Left ventricle myocardium inferior (tissue), 1 donor: Measurements from ENCODE around the gene HINFP. TPM values are rescaled to one million over a fixed set of nuclear protein-coding genes. Genes with fewer than 3 reads are reported as not detected.
"Not testable (repeated sequence)": the region's sequence is repeated elsewhere in the genome, so short reads cannot be mapped to it uniquely, and the experiment has no call there.

Experiments used
- DNase-seq: peaks from one replicate; pipeline ENCODE4 v3.0.0-alpha.2; 2020
- H3K27ac ChIP-seq: fragments of 200-600 bp; replicated peaks from 2 replicates; pipeline ENCODE4 v1.8.0; 2021
- H3K27me3 ChIP-seq: fragments of 200-600 bp; 2 replicates; pipeline ENCODE4 v1.8.0; 2021; ENCODE audit warnings: low read depth
- H3K36me3 ChIP-seq: fragments of 200-600 bp; 2 replicates; pipeline ENCODE4 v1.8.0; 2021
- H3K4me1 ChIP-seq: fragments of 200-600 bp; 2 replicates; pipeline ENCODE4 v1.8.0; 2021
- H3K4me3 ChIP-seq: fragments of 200-600 bp; 2 replicates; pipeline ENCODE4 v1.8.0; 2021; ENCODE audit warnings: mild to moderate bottlenecking, moderate library complexity
- H3K9me3 ChIP-seq: fragments of 200-600 bp; replicated peaks from 2 replicates; pipeline ENCODE4 v1.8.0; 2021
- intact Hi-C: fragments of 100-400 bp; cut with micrococcal nuclease; formaldehyde crosslinking; loops from one replicate; pipeline ENCODE4 v1.11.0; 2022
- total RNA-seq: library from RNA; stranded (reverse); fragmentation: NEBNext Ultra II Directional; extraction: Animal tissue kit (Norgen Biotek cat#: 25700); gene quantifications from one replicate; pipeline ENCODE4 v1.2.1, GENCODE V29; 2021
- TF ChIP-seq, protein P1 (sequence below): fragments of 200-600 bp; IDR thresholded peaks from 2 replicates; pipeline ENCODE4 v1.8.0; 2021; ENCODE audit warnings: antibody characterized with exemption, mild to moderate bottlenecking, borderline replicate concordance
- donor health status: DM: no; HTN: yes; CAD: no; lungs with severe emphysema.

Gene HINFP
- total RNA-seq, 1 donor from 2014 or later, result 13.9 TPM

- no peak overlapping the region for H3K27ac ChIP-seq
- DNase-seq, result no peak
- no peaks in the 10 kb centered on the region for H3K9me3 ChIP-seq
- no peaks in the 10 kb centered on the region for H3K27me3 ChIP-seq
- no peak overlapping the region for H3K4me3 ChIP-seq
- peaks cover 57% of the 10 kb centered on the region for H3K36me3 ChIP-seq
- TF ChIP-seq, protein P1, sequence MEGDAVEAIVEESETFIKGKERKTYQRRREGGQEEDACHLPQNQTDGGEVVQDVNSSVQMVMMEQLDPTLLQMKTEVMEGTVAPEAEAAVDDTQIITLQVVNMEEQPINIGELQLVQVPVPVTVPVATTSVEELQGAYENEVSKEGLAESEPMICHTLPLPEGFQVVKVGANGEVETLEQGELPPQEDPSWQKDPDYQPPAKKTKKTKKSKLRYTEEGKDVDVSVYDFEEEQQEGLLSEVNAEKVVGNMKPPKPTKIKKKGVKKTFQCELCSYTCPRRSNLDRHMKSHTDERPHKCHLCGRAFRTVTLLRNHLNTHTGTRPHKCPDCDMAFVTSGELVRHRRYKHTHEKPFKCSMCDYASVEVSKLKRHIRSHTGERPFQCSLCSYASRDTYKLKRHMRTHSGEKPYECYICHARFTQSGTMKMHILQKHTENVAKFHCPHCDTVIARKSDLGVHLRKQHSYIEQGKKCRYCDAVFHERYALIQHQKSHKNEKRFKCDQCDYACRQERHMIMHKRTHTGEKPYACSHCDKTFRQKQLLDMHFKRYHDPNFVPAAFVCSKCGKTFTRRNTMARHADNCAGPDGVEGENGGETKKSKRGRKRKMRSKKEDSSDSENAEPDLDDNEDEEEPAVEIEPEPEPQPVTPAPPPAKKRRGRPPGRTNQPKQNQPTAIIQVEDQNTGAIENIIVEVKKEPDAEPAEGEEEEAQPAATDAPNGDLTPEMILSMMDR, result no peak
- peaks cover 11% of the 10 kb centered on the region for H3K4me1 ChIP-seq
- intact Hi-C loops, result no loop called here
These were observed 58.6 kb downstream of the HINFP start for GRCh38 chr11:119179983-119180382.

DNA sequence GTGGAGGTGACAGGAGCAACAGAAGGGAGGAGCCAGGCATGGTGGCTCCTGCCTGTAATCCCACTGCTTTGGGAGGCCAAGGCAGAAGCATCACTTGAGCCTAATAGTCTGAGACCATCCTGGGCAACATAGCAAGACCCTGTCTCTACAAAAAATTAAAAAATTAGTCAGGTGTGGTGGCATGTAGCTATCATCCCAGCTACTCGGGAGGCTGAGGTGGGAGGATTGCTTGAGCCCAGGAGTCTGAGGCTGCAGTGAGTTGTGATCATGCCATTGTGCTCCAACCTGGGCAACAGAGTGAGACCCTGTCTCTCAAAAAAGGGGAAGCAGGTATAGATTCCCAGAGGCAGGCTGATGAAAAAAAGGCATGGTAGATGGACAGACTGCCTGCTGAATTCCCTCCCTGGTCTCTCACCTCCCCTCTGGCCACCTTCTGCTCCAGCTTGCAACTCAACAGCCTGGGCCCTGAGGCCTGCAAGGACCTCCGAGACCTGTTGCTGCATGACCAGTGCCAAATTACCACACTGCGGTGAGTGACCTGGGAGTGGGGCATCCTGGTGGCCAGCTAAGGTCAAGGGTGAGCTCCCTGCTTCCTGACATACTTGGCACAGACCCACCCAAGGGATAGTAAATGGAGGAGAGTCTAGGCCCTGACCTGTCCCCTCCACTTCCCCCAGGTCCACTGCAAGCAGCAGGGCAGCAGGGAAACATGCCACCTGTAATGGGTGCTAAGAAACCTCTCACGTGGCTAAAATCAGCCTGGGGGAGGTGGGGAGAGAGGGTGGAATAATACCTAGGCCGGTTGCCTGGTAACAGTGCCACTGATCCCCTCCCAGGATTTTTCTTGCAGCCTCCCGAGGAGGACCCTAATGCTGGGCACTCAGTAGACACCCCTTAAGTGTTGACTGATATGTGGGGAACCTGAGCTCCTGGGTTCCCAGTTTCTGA, 59.6 kb downstream of the HINFP start:
- no peak overlapping the region for H3K4me3 ChIP-seq
- H3K9me3 ChIP-seq, result no peaks in the 10 kb centered on the region
- TF ChIP-seq, protein P1, result no peak
- H3K4me1 ChIP-seq, result peaks cover 11% of the 10 kb centered on the region
- H3K36me3 ChIP-seq, result peaks cover 49% of the 10 kb centered on the region
- H3K27ac ChIP-seq, result no peak overlapping the region
- H3K27me3 ChIP-seq, result no peaks in the 10 kb centered on the region
- no peak for DNase-seq
- intact Hi-C loops, result no loop called here

DNA sequence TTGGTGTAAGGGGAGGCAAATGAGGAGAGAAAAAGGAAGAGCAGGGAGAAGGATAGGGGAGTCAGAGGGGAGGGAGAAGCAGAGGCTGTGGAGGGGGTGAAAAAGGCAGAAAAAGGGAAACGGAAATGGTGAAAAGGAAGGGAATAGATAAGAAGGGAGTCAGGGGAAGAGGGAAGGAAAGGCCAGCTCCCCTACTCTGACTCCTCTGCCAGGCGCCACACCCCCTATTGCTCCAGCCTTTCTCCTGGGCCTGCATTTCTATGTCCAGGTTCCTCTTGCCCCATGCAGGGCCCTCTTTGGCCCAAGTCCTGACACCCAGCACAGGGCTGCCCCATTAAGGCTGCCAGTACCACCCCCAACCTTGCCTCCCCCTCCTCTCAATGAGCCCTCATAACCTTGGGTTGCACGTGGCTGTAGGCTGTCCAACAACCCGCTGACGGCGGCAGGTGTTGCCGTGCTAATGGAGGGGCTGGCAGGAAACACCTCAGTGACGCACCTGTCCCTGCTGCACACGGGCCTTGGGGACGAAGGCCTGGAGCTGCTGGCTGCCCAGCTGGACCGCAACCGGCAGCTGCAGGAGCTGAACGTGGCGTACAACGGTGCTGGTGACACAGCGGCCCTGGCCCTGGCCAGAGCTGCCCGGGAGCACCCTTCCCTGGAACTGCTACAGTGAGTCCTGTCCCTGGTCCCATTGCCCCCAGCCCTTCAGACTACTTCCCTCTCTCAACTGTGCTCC, 60.5 kb downstream of the HINFP start:
- Histone ChIP-seq H3K4me1 (peaks cover 11% of the 10 kb centered on the region), H3K9me3 (no peaks in the 10 kb centered on the region), H3K27ac (no peak overlapping the region), H3K27me3 (peaks cover 6% of the 10 kb centered on the region), H3K4me3 (no peak overlapping the region), H3K36me3 (peaks cover 41% of the 10 kb centered on the region)
- intact Hi-C loops, result no loop called here
- DNase-seq, result no peak
- TF ChIP-seq, protein P1, result no peak

DNA sequence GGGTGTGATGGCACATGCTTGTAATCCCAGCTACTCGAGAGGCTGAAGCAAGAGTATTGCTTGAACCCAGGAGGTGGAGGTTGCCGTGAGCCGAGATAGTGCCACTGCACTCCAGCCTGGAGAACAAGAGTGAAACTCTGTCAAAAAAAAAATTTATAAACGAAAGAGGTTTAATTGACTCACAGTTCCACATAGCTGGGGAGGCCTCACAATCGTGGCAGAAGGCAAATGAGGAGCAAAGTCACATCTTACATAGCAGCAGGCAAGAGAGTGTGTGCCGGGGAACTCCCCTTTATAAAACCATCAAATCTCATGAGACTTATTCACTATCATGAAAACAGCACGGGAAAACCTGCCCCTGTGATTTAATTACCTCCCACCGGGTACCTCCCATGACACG, 63.0 kb downstream of the HINFP start:
- H3K9me3 ChIP-seq, intact Hi-C loops, H3K4me1 ChIP-seq, H3K27ac ChIP-seq, DNase-seq, H3K4me3 ChIP-seq: not testable (repeated sequence)
- H3K27me3 ChIP-seq, result peaks cover 21% of the 10 kb centered on the region
- H3K36me3 ChIP-seq, result peaks cover 30% of the 10 kb centered on the region

Other genes starting within 250 kb of the HINFP start
- not detected for gene CXCR5, start 237.7 kb upstream of the HINFP start, total RNA-seq
- 43.8 TPM for gene BCL9L, start 195.7 kb upstream of the HINFP start, total RNA-seq
- gene UPK2, start 165.3 kb upstream of the HINFP start, total RNA-seq, result not detected
- gene FOXR1, start 149.8 kb upstream of the HINFP start, total RNA-seq, result not detected
- 9.7 TPM for gene CENATAC, start 123.4 kb upstream of the HINFP start, total RNA-seq
- 767 TPM for gene RPS25, start 103.2 kb upstream of the HINFP start, total RNA-seq
- 32.7 TPM for gene TRAPPC4, start 102.8 kb upstream of the HINFP start, total RNA-seq
- gene SLC37A4, start 90.7 kb upstream of the HINFP start, total RNA-seq, result 5.4 TPM
- gene HYOU1, start 64.4 kb upstream of the HINFP start, total RNA-seq, result 71.8 TPM
- 22.0 TPM for gene VPS11, start 53.8 kb upstream of the HINFP start, total RNA-seq
- 25.2 TPM for gene HMBS, start 36.7 kb upstream of the HINFP start, total RNA-seq
- gene DPAGT1, start 19.7 kb upstream of the HINFP start, total RNA-seq, result 15.4 TPM
- gene C2CD2L, start 14.2 kb upstream of the HINFP start, total RNA-seq, result 10.8 TPM
- gene ABCG4, start 27.5 kb downstream of the HINFP start, total RNA-seq, result 1.8 TPM
- 32.2 TPM for gene NLRX1, start 47.1 kb downstream of the HINFP start, total RNA-seq
- not detected for gene NHERF4, start 63.9 kb downstream of the HINFP start, total RNA-seq
- 7.0 TPM for gene CBL, start 84.8 kb downstream of the HINFP start, total RNA-seq
- 59.2 TPM for gene MCAM, start 195.6 kb downstream of the HINFP start, total RNA-seq
- 14.0 TPM for gene RNF26, start 212.9 kb downstream of the HINFP start, total RNA-seq
- 14.4 TPM for gene C1QTNF5, start 219.3 kb downstream of the HINFP start, total RNA-seq
- gene MFRP, start 225.1 kb downstream of the HINFP start, total RNA-seq, result not detected